ENCODE results near the gene STRN4.
"Not testable (repeated sequence)": the region's sequence is repeated elsewhere in the genome, so short reads cannot be mapped to it uniquely, and the experiment has no call there.

The STRN4 gene

DNA sequence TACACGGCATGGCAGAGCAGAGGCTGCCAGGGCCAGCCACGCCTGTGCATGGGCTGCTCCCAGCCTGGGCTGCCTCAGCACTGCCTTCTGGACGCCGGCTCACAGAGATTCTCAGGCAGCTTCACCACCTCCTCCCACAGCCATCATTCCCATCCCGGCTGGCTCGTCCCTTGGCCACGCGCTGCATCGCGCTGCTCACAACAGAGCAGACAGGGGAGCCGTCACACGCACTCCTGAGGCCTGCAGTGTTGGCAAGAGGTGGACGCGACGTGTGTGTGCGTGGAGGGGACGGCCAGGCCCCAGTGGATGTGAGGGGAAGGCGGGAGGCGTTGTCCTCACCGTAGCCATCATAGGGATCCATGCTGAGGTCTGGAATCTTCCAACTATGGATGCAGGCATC, 21.8 kb downstream of the STRN4 start:
- DNase-seq, result no peak

GRCh38 chr19:46723471-46723870, 22.8 kb downstream of the STRN4 start:
- DNase-seq, result no peak

- no peak for DNase-seq
These were observed 23.2 kb downstream of the STRN4 start for GRCh38 chr19:46723023-46723461.

DNA sequence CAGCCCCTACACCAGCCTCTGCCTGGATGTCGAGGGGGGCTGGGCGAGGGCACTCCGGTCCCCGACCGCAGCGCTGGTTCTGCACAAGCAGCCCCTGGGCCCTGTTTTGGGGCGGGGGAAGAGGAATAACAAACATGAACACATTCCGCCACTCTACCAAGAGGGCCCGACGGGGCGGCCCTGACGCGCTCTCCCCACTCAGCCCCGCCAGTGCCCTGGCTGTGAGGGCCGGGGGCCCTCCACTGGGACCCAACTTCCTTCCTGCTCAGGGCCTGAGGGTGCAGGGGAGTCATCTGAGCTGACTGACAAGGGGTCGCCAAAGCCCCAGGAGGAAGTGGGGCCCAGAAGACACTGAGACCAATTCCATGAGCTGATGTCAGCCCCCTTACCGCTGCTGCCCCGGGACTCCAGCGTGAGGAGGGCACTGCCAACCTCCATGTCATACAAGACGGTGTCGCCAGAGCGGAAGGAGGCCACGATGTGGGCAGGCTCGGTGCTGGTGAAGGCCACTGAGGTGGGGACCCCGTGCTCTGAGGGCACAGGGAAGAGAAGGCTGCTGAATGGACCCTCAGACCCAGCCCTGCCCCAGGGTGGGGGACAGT, 23.7 kb downstream of the STRN4 start:
- no peak for DNase-seq

- no peak for DNase-seq
These were observed 24.3 kb downstream of the STRN4 start for GRCh38 chr19:46722004-46722380.

GRCh38 chr19:46721269-46722003, 24.8 kb downstream of the STRN4 start:
- DNase-seq, result no peak

DNA sequence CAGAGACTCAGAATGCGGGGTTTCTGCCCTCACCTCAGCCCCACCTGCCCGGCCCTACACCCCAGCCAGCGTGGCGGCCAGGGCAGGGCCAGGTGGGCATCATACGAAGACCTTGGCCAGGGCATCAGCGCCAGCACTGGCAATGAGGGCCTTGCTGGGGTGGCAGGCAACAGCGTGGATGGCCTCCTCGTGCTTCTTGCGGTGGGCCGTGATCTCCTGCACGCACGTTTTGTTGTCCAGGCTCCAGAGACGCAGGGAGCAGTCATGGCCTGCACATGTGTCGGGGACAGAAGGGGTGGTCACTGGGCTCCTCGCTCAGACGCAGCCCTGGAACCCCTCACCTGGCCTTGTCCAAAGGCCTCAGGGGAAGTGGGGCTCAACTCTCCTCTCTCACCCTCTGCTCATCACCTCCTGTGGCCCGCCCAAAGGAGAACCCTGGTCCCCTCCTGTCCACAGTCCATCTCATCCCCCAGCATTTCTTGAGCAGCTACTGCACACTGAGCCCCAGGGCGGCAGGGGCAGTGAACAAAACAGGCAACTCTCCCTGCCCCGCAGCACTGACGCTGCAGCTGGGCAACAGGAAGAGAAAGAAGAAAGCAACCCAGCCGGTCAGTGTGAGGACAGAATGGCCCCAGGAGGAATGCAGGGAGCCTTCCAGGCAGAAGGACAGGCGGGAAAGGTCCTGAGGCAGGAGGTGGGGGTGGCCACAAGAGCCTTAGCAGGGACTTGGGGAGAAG, 25.6 kb downstream of the STRN4 start:
- no peak for DNase-seq

GRCh38 chr19:46719629-46720502, 26.4 kb downstream of the STRN4 start:
- DNase-seq, result no peak

- DNase-seq, result no peak
These were observed 27.2 kb downstream of the STRN4 start for GRCh38 chr19:46718934-46719622.

DNA sequence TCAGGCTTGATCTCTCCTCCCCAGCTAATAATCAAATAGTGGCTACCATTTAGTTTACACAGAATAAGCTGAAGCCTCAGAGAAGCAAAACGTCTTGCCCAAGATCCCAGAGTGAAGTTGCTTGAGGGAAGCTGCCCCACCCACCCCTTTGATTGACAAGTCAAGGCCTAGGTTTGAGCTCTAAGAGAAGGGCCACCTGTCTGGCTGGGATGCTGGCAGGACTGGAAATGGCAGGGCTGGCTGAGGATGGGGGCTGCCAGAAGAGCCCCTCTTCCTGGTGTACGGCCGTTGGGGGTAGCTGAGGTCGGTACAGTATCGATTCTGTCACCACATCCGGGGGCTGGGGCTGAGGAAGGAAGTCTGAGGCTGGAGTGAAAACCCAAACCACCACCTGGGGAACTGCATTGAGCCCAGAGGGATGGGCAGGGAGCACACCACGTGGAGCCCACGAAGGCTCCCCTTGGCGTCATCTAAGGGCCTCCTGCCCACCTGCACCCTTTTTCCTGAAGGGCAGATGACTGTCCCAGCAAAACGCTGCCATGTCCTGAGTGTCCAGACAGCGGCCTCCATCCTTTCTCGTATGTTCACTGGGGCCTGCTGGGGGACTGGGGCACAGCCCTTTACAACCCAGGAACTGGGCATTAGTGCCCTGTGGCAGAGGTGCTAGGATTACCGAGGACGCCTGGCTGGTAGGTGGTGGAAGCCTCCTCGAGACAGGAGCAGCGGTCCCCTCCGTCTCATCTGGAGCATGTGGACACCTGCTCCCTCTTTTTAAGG, 27.9 kb downstream of the STRN4 start:
- peak; percentile 33 for DNase-seq

DNA sequence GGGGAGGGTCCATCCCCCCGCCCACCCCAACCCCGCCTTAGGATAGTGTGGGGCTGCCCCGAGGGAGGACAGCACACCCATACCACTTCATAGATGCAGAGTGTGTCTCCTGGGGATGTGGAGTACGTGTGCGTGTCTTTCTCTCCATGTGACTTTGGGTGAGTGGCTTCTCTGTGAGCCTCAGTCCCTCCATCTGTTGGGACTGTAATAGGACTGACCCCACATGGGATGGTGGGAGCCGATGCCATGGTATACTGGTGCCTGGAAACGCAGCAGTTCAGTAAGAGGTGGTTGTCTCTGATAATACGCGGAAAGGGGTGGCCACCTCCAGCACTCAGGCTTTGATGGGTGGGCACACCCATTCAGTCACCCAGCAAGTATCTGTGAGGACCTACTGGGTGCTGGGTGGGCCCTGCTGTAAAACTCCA, 28.5 kb downstream of the STRN4 start:
- peak; percentile 23 for DNase-seq

GRCh38 chr19:46717034-46717715, 29.1 kb downstream of the STRN4 start, which contains the start of gene PRKD2:
Gene PRKD2 (minus strand): TSS chr19:46717114. CDS start chr19:46716370, 744 bp downstream.
- DNase-seq, result peak; percentile 88

DNA sequence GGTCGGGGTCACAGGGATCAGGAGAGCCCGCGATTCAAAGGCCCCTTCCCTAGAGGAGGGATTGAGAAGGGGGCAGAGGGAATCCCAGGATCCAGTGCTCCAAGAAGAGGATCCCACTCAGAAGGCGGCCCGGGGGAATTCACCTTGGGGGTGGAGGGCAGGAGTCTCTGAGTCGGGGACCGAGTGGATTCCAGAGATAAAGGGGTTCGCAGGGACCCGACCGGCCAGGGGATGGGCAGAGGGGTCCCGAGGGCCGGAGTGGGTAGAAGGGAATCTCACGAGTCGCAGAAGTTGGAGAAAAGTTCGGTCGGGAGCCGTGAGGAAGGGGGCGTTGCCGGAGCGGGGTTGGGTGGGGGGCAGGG, 29.6 kb downstream of the STRN4 start:
- DNase-seq, result peak; percentile 48

DNA sequence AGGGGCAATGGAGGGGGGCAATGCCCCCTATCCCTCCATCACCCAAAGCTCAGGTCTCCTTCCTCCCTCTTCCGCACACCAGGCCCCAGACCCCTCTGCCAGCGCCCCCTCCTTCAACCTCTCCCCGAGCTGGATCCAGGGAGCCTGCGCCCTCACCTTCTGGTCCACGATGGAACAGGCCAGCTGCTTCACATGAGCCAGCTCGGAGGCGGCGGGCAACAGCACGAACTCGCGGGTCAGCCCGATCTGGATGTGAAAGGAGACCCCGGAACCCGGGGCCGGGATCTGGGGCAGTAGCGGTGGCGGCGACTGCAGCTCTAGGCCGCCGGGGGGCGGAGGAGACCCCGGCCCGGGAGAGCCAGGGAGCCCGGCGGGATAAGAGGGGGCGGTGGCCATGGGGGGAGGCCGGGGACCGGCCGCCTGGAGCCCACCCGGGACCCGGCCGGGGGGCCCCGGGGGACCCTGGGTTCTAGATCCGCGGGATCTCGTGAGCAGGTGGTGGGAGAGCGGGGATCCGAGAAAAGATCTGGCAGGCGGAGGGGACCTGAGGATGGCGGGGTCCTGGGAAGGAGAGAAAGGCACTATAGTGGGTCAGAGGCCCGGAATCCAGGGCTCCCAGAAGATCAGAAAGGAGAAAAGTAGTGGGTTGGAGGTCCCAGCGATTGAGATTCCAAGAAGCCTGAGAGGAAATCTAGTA, 30.1 kb downstream of the STRN4 start:
- DNase-seq, result peak; percentile 48

GRCh38 chr19:46715620-46715974, 30.7 kb downstream of the STRN4 start:
- DNase-seq, result no peak

DNA sequence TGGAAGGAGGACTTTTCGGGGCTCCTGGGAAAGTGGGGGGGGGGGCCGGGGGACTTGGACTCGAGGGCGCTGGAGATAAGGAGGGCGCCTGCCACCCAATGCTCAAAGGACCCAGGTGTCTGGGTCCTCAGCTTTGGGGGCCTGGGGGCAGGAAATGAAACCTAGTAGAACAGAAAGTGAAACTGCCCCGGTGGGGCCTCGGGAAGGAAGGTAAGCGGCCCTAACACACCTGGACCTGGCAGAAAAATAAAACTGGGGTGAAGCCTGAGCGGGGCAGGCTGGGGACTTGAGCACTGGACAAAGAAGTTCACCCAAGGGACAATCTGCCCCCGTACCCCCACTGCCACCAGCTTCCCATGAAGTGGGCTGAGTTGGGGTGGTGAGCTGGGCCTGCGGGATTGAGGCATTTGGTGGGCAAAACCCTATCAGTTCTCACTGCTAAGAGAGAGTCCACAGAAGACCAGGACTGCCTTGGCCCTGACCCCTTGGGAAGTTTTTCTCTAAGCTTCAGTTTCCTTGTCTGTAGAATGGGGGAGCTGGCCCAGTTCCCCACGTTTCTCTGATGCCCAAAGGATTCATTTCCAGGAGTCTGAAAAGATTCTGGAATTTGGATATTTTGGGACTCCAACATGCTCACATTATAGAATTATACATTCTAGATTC, 31.7 kb downstream of the STRN4 start:
- DNase-seq, result no peak

GRCh38 chr19:46713781-46714443, 32.3 kb downstream of the STRN4 start:
- peak; percentile 94 for DNase-seq

- DNase-seq, result not testable (repeated sequence)
These were observed 33.4 kb downstream of the STRN4 start for GRCh38 chr19:46712768-46713338.

GRCh38 chr19:46710687-46711086, 35.6 kb downstream of the STRN4 start:
- DNase-seq, result no peak

Measured in NCI-H69 (cell line).